ENCODE data around the gene KIF21B.

The KIF21B gene

DNA sequence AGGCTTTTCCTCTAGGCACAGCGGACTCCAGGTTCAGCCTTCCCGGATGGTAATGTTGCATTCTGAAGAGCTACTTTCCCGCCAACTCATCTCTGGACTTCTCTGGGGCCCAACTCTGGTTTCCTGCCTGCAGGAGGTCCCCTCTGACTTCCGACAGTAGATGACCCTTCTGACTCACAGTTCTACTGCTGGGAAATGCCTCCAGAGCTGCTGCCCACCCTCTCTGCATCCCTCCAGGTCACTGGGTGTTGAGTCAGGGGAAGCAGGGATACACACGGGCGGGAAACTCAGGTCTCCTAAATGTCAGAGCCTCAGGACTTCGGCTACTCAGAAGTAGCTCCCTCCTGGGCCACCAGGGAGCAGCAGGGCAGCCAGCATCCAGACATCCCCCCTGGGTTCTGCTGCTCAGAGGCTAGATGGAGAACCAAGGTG, 2.1 kb upstream of the KIF21B start:
- DNase-seq (ENCODE audit: insufficient read length) = peak; percentile 48

DNA sequence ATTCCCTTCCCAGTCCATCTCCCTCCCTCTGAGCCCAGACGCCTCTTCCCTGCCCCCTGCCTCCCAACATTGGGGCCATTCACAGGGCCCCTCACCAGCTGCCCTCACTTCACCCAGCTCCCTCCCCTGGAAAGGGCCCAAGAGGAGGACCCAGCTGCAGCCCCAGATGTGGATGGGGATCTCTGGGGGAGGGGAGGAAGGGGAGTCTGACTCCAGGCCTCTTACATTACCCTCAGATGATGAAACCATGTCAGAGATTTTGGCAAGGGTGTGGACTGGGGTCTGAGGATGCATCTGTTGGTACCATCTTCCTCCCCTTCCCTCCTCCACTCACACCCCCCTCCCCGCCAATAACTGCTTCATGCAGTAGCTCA, 1.1 kb upstream of the KIF21B start:
- DNase-seq (ENCODE audit: insufficient read length) (no peak), FAIRE-seq (no peak)
- TF ChIP-seq POLR2A (IDR thresholded peaks at IDR 0.05; ENCODE audit: low read depth, low read length) (no peak), TAF1 (IDR thresholded peaks at IDR 0.05; ENCODE audit: borderline replicate concordance, low read depth, low read length) (no peak), POLR2AphosphoS5 (IDR thresholded peaks at IDR 0.05; ENCODE audit: low read depth, low read length) (no peak)

More for the DNA sequence above, 2.1 kb upstream of the KIF21B start:
- peak; percentile 85 for FAIRE-seq
- no peak for TF ChIP-seq POLR2A (IDR thresholded peaks at IDR 0.05; ENCODE audit: low read depth, low read length)
- no peak for TF ChIP-seq TAF1 (IDR thresholded peaks at IDR 0.05; ENCODE audit: borderline replicate concordance, low read depth, low read length)
- TF ChIP-seq POLR2AphosphoS5 (IDR thresholded peaks at IDR 0.05; ENCODE audit: low read depth, low read length) = no peak

DNA sequence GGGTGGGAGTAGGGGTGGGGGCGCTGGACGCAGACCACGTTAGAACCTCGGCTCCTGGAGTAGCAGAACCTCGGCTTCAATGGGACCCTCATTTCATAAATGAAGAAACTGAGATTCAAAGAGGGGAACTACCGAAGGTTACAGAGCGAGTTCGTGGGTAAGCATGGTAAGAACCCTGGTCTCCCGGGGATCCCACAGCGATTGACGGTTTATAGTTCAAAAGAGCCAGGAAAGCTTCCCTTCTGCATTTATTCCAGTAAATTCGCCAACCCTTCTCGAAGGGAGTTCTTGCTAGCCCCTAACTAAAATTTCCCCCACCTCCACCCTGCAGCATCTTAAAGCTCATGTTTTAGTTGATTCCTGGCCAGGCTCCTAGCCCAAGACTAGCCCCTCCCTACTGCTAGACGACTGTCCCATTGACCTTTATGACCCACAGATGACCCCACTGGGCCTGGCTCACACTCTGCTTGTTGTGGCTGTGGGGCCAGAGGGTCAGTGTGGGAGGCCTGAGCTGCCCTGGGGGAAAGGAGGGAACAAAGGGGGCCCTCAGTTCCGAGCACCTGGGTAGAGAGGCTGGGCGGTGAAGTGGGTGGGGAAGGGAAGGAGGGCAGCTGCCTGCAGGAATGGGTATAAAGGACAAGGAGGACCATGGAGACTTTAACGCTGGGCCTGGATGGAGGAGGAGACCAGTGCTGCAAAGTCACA, 558 bp upstream of the KIF21B start:
- TF ChIP-seq POLR2A (IDR thresholded peaks at IDR 0.05; ENCODE audit: low read depth, low read length) (no peak), TAF1 (IDR thresholded peaks at IDR 0.05; ENCODE audit: borderline replicate concordance, low read depth, low read length) (no peak), POLR2AphosphoS5 (IDR thresholded peaks at IDR 0.05; ENCODE audit: low read depth, low read length) (no peak)
- no peak for DNase-seq (ENCODE audit: insufficient read length)
- no peak for FAIRE-seq

DNA sequence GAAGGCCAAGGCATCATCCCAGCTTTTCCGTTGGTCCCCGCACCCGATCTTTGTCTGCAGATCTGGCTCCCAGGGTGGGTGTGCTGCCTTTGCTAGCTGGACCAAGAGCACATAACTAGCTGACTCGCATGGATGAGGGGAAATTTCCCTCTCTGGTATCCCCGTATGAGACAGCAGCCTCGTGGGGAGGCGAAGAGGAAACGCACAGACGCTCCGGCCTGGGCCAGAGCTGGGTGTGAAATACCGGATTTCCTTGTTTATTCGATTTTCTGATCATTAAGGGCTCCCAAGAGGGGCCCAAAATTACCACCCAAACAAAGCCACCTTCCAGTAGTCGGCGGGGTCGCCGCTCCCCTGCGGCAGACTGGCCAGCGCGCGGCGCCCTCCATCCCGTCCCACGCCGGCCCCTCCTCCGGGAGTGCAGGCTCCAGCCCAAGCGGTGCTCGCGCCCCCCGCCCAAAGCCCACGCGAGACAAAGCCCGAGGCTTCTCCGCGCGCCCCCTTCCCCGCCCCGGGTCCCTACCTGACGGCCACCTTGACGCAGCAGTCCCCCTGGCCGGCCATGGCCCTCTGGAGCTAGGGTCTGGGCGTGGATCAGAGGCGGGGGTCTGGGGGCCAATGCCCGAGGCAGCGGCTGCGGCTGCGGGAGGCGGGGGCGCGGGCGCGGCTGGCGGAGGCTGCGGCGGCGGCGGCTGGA, 546 bp downstream of the KIF21B start:
- DNase-seq (ENCODE audit: insufficient read length) = no peak

DNA sequence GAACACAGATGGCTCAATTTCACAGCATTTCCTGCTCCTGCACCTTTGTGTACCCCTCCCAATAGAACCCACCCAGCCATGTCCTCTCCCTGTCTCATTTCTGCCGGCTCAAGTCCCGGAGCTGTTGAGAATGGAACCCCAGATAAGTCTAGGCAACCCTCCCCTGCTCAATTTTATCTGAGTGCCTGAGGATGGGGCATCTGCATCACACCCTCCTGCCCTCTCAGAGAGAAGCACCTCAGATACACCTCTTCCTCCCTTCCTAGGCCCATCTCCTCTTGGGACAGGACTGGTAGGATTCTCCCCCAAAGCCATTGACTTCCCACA, 1.1 kb downstream of the KIF21B start:
- DNase-seq (ENCODE audit: insufficient read length) (no peak), FAIRE-seq (no peak)
- TF ChIP-seq POLR2A (IDR thresholded peaks at IDR 0.05; ENCODE audit: low read depth, low read length) = no peak
- no peak for TF ChIP-seq TAF1 (IDR thresholded peaks at IDR 0.05; ENCODE audit: borderline replicate concordance, low read depth, low read length)
- TF ChIP-seq POLR2AphosphoS5 (IDR thresholded peaks at IDR 0.05; ENCODE audit: low read depth, low read length) = no peak

More for the DNA sequence above, 546 bp downstream of the KIF21B start:
- TF ChIP-seq TAF1 (IDR thresholded peaks at IDR 0.05; ENCODE audit: borderline replicate concordance, low read depth, low read length) (no peak), POLR2AphosphoS5 (IDR thresholded peaks at IDR 0.05; ENCODE audit: low read depth, low read length) (0 out of 2 replicates have a peak, but pooled peaks have one; percentile 13)
- peak; percentile 24 for FAIRE-seq

DNA sequence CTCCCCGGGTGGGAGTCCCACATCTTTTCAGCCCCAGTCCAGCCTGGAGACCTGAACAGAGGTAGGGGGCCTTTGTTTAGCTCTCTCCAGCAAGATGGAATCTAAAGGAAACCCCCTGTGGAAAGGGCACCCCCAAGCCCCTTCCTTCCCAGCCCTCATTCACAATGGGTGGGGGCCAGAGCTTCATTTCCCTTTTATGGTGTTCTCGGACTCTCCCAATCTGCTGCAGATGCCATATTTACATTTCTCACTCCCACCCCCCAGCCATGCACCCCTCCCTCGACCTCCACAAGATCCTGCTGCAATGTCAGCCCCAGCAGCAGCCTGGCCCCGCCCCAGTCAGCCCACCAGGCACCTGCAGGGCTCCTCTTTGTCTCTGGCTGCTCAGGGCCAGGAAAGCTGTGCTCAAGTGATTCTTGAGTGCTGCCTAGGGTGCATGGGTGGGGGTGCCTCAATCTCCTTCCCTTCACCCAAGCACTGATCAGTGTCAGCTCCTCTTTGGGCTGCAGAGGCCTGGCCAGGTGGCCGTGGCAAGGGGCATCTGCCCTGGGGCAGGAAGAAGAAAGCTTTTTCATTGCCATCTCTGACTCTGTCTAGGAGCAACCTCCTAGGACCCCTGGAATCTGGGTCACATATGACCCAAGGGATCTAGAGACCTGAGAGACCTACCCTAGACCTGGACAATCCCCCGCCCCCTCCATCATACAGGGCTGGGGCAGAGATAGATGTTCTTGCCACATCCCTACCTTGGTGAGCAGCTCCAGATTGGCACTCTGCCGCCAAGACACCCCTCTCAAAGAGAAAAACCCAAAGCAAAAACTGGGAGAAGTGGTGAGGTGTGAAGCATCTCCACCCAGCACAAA, 1.7 kb downstream of the KIF21B start:
- TF ChIP-seq TAF1 (IDR thresholded peaks at IDR 0.05; ENCODE audit: borderline replicate concordance, low read depth, low read length) (no peak), POLR2AphosphoS5 (IDR thresholded peaks at IDR 0.05; ENCODE audit: low read depth, low read length) (no peak), POLR2A (IDR thresholded peaks at IDR 0.05; ENCODE audit: low read depth, low read length) (peak; percentile 46; the same call in 1 of the 2 replicates)
- no peak for DNase-seq (ENCODE audit: insufficient read length)
- no peak for FAIRE-seq

DNA sequence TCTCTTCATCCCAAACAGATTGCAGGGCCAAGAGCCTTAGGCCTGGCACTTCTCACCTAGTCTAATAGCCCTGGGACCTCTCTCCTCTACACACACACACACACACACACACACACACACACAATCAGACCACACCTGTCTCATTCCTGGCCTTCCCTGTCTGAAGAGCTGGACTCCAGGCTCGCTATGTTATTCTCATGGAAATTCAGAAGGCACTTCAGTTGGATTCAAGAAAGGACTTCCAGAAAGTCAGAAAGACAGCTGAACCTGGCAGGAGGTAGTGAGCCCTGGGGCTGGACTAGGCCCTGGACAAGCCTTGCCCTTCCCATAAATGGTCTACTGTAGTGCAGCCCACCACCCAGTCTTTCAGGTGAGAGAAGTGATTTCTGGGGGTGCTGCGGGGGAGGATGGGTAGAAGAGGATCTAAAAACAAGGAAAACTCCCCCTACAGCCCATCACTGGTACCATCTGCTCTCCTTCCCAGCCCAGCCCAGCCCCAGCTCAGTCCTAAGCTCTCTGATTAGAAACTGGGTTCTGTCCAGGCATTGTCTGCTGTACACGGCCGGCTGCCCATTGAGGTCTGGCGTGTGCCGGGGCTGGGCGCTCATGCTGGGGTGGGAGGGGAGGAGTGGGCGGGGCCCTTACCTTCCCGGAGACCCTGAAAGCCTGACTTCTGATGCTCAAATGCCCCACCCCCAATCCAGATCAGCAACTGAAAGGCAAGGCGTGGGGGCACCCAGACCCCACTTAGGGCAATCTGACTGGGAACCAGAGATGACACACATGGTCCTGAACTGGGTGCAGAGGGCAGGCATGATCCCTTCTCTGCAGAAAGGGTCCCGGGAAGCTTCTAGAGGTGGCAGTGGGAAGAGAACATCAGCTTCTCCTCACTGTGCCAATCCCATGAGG, 2.5 kb downstream of the KIF21B start:
- DNase-seq (ENCODE audit: insufficient read length) = no peak
- no peak for FAIRE-seq
- no peak for TF ChIP-seq POLR2A (IDR thresholded peaks at IDR 0.05; ENCODE audit: low read depth, low read length)
- TF ChIP-seq POLR2AphosphoS5 (IDR thresholded peaks at IDR 0.05; ENCODE audit: low read depth, low read length) = no peak
- no peak for TF ChIP-seq TAF1 (IDR thresholded peaks at IDR 0.05; ENCODE audit: borderline replicate concordance, low read depth, low read length)

DNA sequence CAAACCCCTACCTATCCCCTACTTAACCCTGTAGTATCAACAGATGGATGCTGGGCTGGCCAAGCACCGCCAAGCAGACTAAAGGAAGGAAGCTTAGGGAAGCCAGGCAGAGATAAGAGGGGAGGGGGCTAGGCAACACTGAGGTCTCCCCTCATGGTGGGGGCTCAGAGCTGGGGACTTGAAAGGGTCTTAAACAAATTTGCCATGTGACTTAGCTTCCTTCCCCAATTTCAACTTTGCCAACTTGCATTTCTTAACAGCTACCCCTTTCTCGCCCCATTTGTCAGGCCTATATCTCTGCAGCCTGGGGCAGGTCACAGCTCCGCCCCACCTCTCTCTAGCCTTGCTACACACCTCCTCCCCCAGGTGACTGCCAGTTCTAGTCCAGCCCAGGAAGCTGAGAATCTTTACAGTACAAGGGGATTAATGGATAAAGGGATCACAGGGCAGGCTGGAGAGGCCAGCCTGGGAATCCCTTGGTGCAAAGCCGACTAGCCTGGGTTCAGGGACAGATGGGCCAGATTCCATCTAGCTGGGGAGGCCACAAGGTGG, 3.4 kb downstream of the KIF21B start:
- TF ChIP-seq TAF1 (IDR thresholded peaks at IDR 0.05; ENCODE audit: borderline replicate concordance, low read depth, low read length) = no peak
- TF ChIP-seq POLR2AphosphoS5 (IDR thresholded peaks at IDR 0.05; ENCODE audit: low read depth, low read length) = no peak
- TF ChIP-seq POLR2A (IDR thresholded peaks at IDR 0.05; ENCODE audit: low read depth, low read length) = no peak
- no peak for DNase-seq (ENCODE audit: insufficient read length)
- FAIRE-seq = peak; percentile 85

DNA sequence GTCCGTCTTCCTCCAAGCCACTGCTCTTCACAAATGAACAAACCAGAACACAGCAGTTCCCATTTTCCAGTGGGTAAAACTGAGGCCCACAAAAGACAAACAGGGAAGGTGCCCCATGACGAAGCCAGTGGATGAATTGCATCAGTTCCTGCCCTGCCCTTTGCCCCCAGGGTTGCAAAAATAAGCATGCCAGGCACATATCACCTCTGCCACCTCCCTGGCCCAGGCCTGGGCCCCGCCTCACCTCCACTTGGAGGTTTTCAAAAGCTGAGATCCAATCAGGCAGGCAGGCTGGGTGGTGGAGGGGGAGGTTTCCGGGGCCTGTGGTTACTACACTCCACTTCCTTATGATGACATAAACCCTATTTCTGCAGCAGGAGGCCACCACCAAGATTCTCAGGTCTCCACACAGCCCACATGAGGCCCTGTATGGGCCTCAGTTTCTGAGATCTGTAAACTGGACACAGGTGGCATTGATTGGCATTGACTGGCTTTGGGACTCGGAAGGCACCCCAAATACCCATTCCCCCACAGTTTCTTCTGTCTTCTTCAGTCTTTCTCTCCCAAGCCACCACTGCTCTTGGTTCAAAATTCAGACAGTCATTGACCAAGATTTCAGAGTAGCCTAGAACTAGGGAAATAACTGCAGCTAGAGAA, 4.1 kb downstream of the KIF21B start:
- TF ChIP-seq POLR2AphosphoS5 (IDR thresholded peaks at IDR 0.05; ENCODE audit: low read depth, low read length) = peak; percentile 62
- no peak for TF ChIP-seq TAF1 (IDR thresholded peaks at IDR 0.05; ENCODE audit: borderline replicate concordance, low read depth, low read length)
- TF ChIP-seq POLR2A (IDR thresholded peaks at IDR 0.05; ENCODE audit: low read depth, low read length) = no peak; the same call in 1 of the 2 replicates
- FAIRE-seq (peak; percentile 92), DNase-seq (ENCODE audit: insufficient read length) (peak; percentile 91)

DNA sequence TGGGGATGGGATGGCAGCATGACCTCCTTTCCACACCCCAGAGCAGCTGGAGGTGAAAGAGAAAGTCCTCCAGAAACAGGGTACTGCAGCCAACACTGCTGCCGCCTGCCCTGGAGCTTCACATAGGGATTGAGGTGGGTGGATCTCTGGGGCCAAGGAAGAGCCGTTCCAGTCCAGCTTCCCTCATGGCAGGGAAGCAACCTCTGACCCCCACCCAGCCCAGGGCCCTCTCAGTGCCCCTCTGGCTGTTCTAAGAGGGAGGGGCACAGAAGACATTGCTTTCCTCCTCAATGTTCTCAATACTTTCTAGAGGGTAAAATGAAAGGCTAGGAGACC, 5.7 kb downstream of the KIF21B start:
- no peak for TF ChIP-seq POLR2AphosphoS5 (IDR thresholded peaks at IDR 0.05; ENCODE audit: low read depth, low read length)
- DNase-seq (ENCODE audit: insufficient read length) (no peak), FAIRE-seq (no peak)
